ENCODE results near the gene PRKG1.
A peak's percentile ranks its signal among the peaks of the same experiment; 100 is the strongest.

Gene PRKG1

GRCh38 chr10:52300599-52301277 lies 1226.5 kb downstream of the PRKG1 start:
- H3K4me1 Mint-ChIP-seq, result no peaks in the 10 kb centered on the region
- no peak overlapping the region for H3K27ac Mint-ChIP-seq

DNA sequence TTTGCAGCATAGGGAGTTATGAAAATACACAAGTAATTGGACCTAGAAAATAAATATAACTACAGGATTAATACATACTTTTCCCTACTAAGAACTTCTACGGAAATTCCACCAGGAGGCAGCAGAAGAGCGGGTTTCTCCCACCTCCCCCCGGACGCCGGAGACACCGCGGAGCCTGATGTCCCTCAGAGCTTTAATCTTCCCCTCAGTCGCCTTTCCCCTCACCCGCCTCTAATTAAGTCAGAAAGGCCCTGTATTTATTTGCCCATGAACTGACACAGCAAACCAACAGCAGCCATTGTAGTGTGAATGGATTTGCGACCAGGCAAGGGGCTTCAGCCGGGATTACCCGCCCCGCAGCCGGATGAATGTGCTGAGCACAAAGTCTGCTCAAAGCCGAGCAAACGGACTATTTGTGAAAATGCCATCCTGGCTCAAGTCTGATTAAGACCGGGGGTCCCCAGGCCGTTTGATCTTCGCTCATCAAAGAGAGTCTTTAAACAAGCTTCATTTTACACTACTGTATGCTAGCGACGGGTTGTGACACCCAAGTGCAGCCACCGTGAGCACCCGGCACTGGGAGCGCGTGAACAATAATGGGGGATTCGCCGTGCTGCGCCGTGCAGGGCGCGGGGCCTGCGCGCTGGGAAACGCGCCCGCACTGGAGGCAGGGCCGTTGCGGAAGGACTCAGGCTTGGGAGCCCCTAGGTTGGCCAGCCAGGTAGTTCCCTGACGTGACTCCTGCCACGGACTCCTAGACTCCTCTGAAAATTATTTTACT lies 1234.2 kb downstream of the PRKG1 start:
- Mint-ChIP-seq H3K27ac (no peak overlapping the region), H3K4me1 (peaks cover 12% of the 10 kb centered on the region), H3K4me3 (peak overlapping the region; percentile 22 to 48), H3K9me3 (no peaks in the 10 kb centered on the region), H3K27me3 (peaks cover 47% of the 10 kb centered on the region)
- DNase-seq (peak; percentile 6 to 29), ATAC-seq (peak; percentile 62)

More at GRCh38 chr10:52300599-52301277, 1226.5 kb downstream of the PRKG1 start:
- Mint-ChIP-seq H3K27me3 (no peaks in the 10 kb centered on the region), H3K4me3 (no peak overlapping the region), H3K9me3 (peaks cover 0 to 4% of the 10 kb centered on the region in 2 donors)
- DNase-seq, result no peak
- no peak for ATAC-seq

GRCh38 chr10:52312942-52313255 lies 1238.6 kb downstream of the PRKG1 start:
- Mint-ChIP-seq H3K27me3 (peaks cover 82% of the 10 kb centered on the region), H3K4me3 (no peak overlapping the region)
- no peak for ATAC-seq

DNA sequence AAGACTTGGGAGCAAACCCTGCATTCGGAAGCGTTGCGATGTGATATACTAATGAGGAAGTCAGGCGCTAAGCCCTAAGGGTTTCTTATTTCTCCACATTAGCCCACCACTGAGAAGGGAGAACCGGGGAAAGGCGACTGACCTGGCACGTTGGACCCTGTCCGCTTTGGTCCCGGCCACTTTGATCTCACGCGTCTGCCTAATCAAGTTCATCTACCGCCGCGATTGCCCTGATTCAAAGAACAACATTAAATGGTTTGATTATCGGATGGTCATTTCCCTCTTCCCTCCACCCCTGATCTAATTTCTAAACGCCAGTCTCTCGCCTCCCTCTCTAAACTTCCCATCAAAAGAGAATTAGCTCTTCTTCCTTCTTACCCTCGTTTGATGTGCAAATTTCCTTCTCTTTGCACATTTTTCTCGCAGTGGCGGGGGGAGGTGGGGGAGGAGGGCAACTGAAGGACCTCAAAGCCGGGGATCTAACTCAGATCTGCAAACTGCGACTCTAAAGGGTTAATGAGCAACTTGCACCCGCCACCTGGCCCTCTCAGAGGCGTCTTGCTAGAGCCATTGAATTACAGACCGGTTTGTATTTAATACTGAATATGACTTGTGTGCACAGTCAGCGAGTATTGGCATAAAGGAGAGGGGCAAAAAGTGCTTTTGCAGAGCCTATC lies 1239.1 kb downstream of the PRKG1 start:
- Mint-ChIP-seq H3K4me3 (peak overlapping the region; percentile 46 to 65), H3K4me1 (peaks cover 25% of the 10 kb centered on the region), H3K27me3 (peaks cover 79% of the 10 kb centered on the region), H3K27ac (no peak overlapping the region), H3K9me3 (peaks cover 0 to 5% of the 10 kb centered on the region in 2 donors)
- no peak for DNase-seq
- ATAC-seq, result no peak

More at GRCh38 chr10:52312942-52313255, 1238.6 kb downstream of the PRKG1 start:
- H3K27ac Mint-ChIP-seq, result no peak overlapping the region
- peaks cover 27% of the 10 kb centered on the region for H3K4me1 Mint-ChIP-seq
- peaks cover 0 to 5% of the 10 kb centered on the region in 2 donors for H3K9me3 Mint-ChIP-seq
- DNase-seq, result no peak

DNA sequence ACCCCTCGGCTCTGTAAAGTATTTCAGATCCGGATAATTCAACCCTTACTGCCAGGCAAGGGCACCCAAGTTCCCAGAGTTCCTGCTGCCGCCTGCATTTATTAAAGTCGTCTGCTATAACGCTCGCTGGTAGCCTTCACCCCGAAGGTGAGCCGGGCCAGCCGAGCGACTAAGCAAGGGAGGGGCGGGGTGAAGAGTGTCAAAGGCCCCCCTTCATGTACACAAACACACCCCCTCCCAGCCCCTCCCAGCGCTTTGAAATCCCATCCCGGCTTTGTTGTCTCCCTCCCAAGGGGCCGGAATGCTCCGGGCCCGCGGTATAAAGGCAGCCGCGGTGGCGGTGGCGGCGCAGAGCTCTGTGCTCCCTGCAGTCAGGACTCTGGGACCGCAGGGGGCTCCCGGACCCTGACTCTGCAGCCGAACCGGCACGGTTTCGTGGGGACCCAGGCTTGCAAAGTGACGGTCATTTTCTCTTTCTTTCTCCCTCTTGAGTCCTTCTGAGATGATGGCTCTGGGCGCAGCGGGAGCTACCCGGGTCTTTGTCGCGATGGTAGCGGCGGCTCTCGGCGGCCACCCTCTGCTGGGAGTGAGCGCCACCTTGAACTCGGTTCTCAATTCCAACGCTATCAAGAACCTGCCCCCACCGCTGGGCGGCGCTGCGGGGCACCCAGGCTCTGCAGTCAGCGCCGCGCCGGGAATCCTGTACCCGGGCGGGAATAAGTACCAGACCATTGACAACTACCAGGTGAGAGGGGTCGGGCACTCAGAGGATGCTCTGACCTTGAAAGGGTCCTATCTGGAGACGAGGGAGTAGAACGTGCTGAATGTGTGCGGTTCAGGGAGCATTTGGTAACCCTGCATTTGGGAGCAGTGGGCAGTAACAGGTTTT lies 1239.9 kb downstream of the PRKG1 start, which contains the start of gene DKK1:
Gene DKK1, plus strand, starts transcription at position 349 of the 889 bp plus-strand sequence. Its CDS starts 154 bp downstream, at position 503.
- ATAC-seq (peak; percentile 58), DNase-seq (peak; percentile 5 to 21)
- H3K4me1 Mint-ChIP-seq, result peaks cover 21% of the 10 kb centered on the region
- H3K4me3 Mint-ChIP-seq, result peak within 1 kb of the TSS; percentile 65 to 67
- no peak within 1 kb of the TSS for H3K27ac Mint-ChIP-seq
- peaks cover 71% of the 10 kb centered on the region for H3K27me3 Mint-ChIP-seq
- peaks cover 0 to 5% of the 10 kb centered on the region in 2 donors for H3K9me3 Mint-ChIP-seq

DNA sequence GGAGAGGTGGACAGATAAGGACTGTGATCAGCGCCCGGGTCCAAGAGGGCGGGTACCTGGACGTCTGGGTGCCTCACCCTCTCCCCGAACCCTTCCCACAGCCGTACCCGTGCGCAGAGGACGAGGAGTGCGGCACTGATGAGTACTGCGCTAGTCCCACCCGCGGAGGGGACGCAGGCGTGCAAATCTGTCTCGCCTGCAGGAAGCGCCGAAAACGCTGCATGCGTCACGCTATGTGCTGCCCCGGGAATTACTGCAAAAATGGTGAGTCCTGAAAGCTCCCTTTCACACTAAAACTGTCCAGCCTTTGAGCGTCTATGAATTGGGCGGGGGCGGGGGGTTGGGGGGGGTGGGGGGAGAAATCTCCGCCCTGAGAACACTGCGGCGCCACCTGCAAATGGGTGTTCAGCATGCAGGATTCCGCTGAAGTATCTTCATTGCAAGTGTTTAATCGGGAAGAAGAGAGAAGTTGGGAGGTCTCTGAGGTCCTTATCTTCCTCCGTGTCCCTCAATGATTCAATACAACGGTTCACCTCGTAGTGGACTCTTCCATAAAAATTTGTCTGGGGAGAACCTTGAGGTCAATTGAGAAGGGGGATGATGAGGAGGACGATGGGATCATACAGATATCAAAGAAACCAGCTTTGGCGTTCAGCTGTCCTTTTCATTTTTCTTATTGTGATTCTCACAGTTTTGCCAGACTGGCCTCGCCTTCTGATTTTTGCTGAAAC lies 1240.7 kb downstream of the PRKG1 start:
- Mint-ChIP-seq H3K4me3 (peak overlapping the region in 1 of 2 donors; percentile 67), H3K27ac (no peak overlapping the region), H3K27me3 (peaks cover 63% of the 10 kb centered on the region), H3K4me1 (peaks cover 21% of the 10 kb centered on the region), H3K9me3 (peaks cover 0 to 5% of the 10 kb centered on the region in 2 donors)
- ATAC-seq (peak; percentile 42), DNase-seq (no peak)

- Mint-ChIP-seq H3K4me3 (no peak overlapping the region), H3K27me3 (peaks cover 57% of the 10 kb centered on the region), H3K4me1 (peaks cover 21% of the 10 kb centered on the region), H3K27ac (no peak overlapping the region), H3K9me3 (peaks cover 0 to 5% of the 10 kb centered on the region in 2 donors)
- ATAC-seq, result no peak
- no peak for DNase-seq
Observed at GRCh38 chr10:52316001-52316400, 1241.7 kb downstream of the PRKG1 start.

GRCh38 chr10:52316500-52316899 lies 1242.2 kb downstream of the PRKG1 start:
- peaks cover 0 to 5% of the 10 kb centered on the region in 2 donors for H3K9me3 Mint-ChIP-seq
- no peak overlapping the region for H3K27ac Mint-ChIP-seq
- ATAC-seq (no peak), DNase-seq (no peak)
- H3K4me1 Mint-ChIP-seq, result peaks cover 21% of the 10 kb centered on the region
- H3K4me3 Mint-ChIP-seq, result no peak overlapping the region
- peaks cover 52% of the 10 kb centered on the region for H3K27me3 Mint-ChIP-seq

GRCh38 chr10:52318136-52318701 lies 1243.9 kb downstream of the PRKG1 start:
- H3K27ac Mint-ChIP-seq, result no peak overlapping the region
- no peak for ATAC-seq
- H3K9me3 Mint-ChIP-seq, result peaks cover 0 to 5% of the 10 kb centered on the region in 2 donors
- peaks cover 37% of the 10 kb centered on the region for H3K27me3 Mint-ChIP-seq
- peaks cover 17% of the 10 kb centered on the region for H3K4me1 Mint-ChIP-seq
- DNase-seq, result no peak
- H3K4me3 Mint-ChIP-seq, result no peak overlapping the region

DNA sequence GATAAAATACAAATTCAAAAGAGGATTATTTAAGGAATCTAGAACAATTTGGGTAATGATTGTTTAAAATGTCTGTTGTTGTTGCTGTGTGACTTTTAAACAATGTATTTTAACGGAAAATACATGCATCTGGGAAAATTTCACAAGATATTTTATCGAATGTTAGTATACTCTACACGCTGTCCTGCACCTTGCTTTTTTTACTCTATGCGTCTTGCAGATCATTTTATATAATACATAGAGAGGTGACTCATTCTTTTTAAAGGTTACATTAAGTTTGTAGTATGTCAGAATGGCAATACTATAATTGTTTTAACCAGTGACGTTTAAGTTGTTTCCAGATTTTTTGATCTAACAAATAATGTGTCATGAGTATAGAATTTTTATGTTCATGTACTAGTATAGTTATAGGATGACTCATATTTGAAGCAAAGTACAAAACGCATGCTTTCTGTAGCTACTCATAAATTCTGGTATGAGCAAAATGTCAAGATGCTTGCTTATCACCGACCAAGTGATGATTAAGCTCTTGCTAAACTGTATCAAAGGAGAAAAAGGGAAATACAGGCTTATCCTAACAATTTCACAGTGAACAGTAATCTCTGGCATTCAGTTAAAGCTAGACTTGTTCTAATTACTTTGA lies 1244.7 kb downstream of the PRKG1 start:
- ATAC-seq (no peak), DNase-seq (no peak)
- Mint-ChIP-seq H3K27ac (no peak overlapping the region), H3K4me3 (no peak overlapping the region), H3K9me3 (peaks cover 0 to 5% of the 10 kb centered on the region in 2 donors), H3K27me3 (peaks cover 30% of the 10 kb centered on the region), H3K4me1 (peaks cover 9% of the 10 kb centered on the region)

GRCh38 chr10:52319926-52320325 lies 1245.6 kb downstream of the PRKG1 start:
- no peak for ATAC-seq
- no peak for DNase-seq
- Mint-ChIP-seq H3K27me3 (peaks cover 20% of the 10 kb centered on the region), H3K27ac (no peak overlapping the region), H3K4me3 (no peak overlapping the region), H3K9me3 (no peaks in the 10 kb centered on the region), H3K4me1 (no peaks in the 10 kb centered on the region)

DNA sequence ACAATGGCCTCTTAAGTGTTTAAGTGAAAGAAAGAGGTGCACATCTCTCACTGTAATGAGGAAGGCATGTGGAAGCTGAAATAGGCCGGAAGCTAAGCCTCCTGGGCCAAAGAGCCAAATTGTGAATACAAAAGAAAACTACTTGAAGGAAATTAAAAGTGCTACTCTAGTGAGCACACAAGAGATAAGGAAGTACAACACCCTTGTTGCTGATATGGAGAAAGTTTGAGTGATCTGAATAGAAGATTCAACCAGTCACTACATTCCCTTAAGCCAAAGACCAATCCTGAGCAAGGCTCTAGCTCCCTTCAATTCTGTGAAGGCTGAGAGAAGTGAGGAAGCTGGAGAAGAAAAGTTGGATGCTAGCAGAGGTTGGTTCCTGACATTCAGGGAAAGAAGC lies 1248.0 kb downstream of the PRKG1 start:
- H3K4me3 Mint-ChIP-seq, result no peak overlapping the region
- no peaks in the 10 kb centered on the region for H3K4me1 Mint-ChIP-seq
- H3K27me3 Mint-ChIP-seq, result no peaks in the 10 kb centered on the region
- DNase-seq (no peak), ATAC-seq (no peak)
- no peak overlapping the region for H3K27ac Mint-ChIP-seq
- no peaks in the 10 kb centered on the region for H3K9me3 Mint-ChIP-seq

- no peak overlapping the region for H3K4me3 Mint-ChIP-seq
- ATAC-seq (no peak), DNase-seq (no peak)
- H3K4me1 Mint-ChIP-seq, result no peaks in the 10 kb centered on the region
- H3K27ac Mint-ChIP-seq, result no peak overlapping the region
- H3K27me3 Mint-ChIP-seq, result no peaks in the 10 kb centered on the region
- no peaks in the 10 kb centered on the region for H3K9me3 Mint-ChIP-seq
Observed at GRCh38 chr10:52322936-52323335, 1248.6 kb downstream of the PRKG1 start.

DNA sequence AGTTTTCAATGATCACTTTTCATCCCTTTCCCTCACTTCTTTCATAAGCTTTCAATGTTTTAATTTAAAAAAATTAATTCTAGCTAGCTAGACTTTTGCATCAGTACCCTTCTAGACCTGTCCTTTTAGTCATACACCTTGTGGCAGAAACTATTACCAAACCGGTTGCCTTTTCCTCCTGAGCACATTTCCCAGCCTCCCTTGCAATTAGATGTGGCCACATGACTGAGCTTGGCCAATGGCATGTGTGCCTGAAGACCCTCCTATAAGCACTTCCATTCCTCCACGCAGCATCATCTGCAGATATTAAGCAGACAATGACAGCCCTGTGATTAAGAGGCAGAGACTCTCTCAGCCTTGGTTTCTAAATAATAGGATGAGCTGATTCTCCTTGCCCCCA lies 1252.1 kb downstream of the PRKG1 start:
- H3K27me3 Mint-ChIP-seq, result no peaks in the 10 kb centered on the region
- ATAC-seq, result no peak
- H3K4me1 Mint-ChIP-seq, result no peaks in the 10 kb centered on the region
- H3K9me3 Mint-ChIP-seq, result no peaks in the 10 kb centered on the region
- H3K4me3 Mint-ChIP-seq, result no peak overlapping the region
- DNase-seq, result no peak
- H3K27ac Mint-ChIP-seq, result no peak overlapping the region

Data from stimulated activated naive CD8-positive, alpha-beta T cell treated with anti-CD3 and anti-CD28 coated beads, Interleukin-15, amount 100 ng/mL, for 72 hours (primary cell).